Testis (tissue), 3 donors: ENCODE measurements around the gene ARHGEF40. TPM values are rescaled to one million over a fixed set of nuclear protein-coding genes. Genes with fewer than 3 reads are reported as not detected.
A peak's percentile ranks its signal among the peaks of the same experiment; 100 is the strongest.

ENCODE experiments used
- DNase-seq: peaks from one replicate; pipeline ENCODE4 v3.0.0-alpha.2; 2019
- H3K27ac ChIP-seq, 2 donors: fragments of 200-600 bp; sonication (generic); one replicate each; pipeline ENCODE4 v1.5.1; 2019
- H3K27me3 ChIP-seq: fragments of 200-600 bp; sonication (generic); one replicate; pipeline ENCODE4 v1.5.1; 2019
- H3K36me3 ChIP-seq: fragments of 200-600 bp; sonication (generic); one replicate; pipeline ENCODE4 v1.5.1; 2017; ENCODE audit warnings: low read depth; ENCODE audit errors: missing control alignments
- H3K4me1 ChIP-seq: fragments of 200-600 bp; sonication (generic); one replicate; pipeline ENCODE4 v1.5.1; 2019
- H3K4me3 ChIP-seq, 2 donors: fragments of 200-600 bp; sonication (generic); one replicate each; pipeline ENCODE4 v1.5.1; 2017 to 2019
- H3K9me3 ChIP-seq: fragments of 200-600 bp; sonication (generic); one replicate; pipeline ENCODE4 v1.5.1; 2017
- CTCF ChIP-seq, 3 experiments: fragments of 450-650 bp in 2 of 3; fragments of 200-600 bp in 1 of 3; sonication (generic) in 1 of 3; IDR thresholded peaks; one replicate each; pipeline ENCODE4 v1.5.1; 2016 to 2019; ENCODE audit warnings: antibody characterized with exemption in 3 of 3, mild to moderate bottlenecking in 2 of 3, moderate library complexity in 1 of 3
- POLR2A ChIP-seq: fragments of 450-650 bp; IDR thresholded peaks from one replicate; pipeline ENCODE4 v1.6.1; 2017; ENCODE audit warnings: antibody characterized with exemption, mild to moderate bottlenecking, moderate library complexity
- WGBS, 2 donors: methylation state at CpG; one replicate each; pipeline ENCODE4 v1.1.5; 2018; 5-methylcytosine and 5-hydroxymethylcytosine counted together
- intact Hi-C: fragments of 100-400 bp; cut with DNase I; formaldehyde crosslinking; loops from one replicate; pipeline ENCODE4 v1.15.1; 2023; ENCODE audit warnings: low total_unique reads
- polyA plus RNA-seq: library from polyadenylated mRNA; stranded (reverse); fragments of 350-450 nt; fragmentation: Illumina TruSeq; extraction: RNeasy Lipid Tissue Mini Kit (QIAGEN cat#74804); gene quantifications from one replicate; pipeline ENCODE4 v1.2.3, GENCODE V29; 2014; ENCODE audit warnings: low read depth, low replicate concordance; ENCODE audit not compliant: insufficient read depth
- total RNA-seq, 2 donors: library from RNA; depleted of rRNA; stranded (reverse); fragments of >200 nt; gene quantifications; one replicate each; pipeline ENCODE4 v1.2.3, GENCODE V29; 2016

ARHGEF40 gene
- total and polyA plus RNA-seq, 3 donors from 2014 or later = 22.0 to 36.9 (median 30.5) TPM

- Histone ChIP-seq H3K27ac (peak within 1 kb of the TSS; percentile 89 to 94), H3K36me3 (no peaks in the 10 kb centered on the region), H3K4me3 (peak within 1 kb of the TSS; percentile 70 to 71), H3K27me3 (no peaks in the 10 kb centered on the region), H3K9me3 (no peaks in the 10 kb centered on the region), H3K4me1 (peaks cover 33% of the 10 kb centered on the region)
- intact Hi-C loops = loop anchor here (10.0 kb wide), 1 partner anchor 83 kb away; no protein-coding TSS in a partner anchor
- WGBS, 2 donors = 0% methylated on average over 4 to 30 of the region's 90 CpGs
- DNase-seq = peak; percentile 75
- TF ChIP-seq POLR2A (no peak), CTCF (IDR thresholded peaks at IDR 0.05) (no peak)
These were observed 28.2 kb downstream of the ARHGEF40 start, which contains the start of gene ZNF219 for GRCh38 chr14:21098076-21098891. Gene ZNF219 (minus strand): TSS chr14:21098655. CDS start chr14:21093591, 5,064 bp downstream.

GRCh38 chr14:21098892-21099595 lies 28.9 kb downstream of the ARHGEF40 start:
- peak overlapping the region; percentile 89 to 94 for H3K27ac ChIP-seq
- intact Hi-C loops = loop anchor here (10.0 kb wide), 1 partner anchor 84 kb away; no protein-coding TSS in a partner anchor
- no peaks in the 10 kb centered on the region for H3K9me3 ChIP-seq
- H3K4me3 ChIP-seq = peak overlapping the region; percentile 70 to 71
- H3K27me3 ChIP-seq = no peaks in the 10 kb centered on the region
- TF ChIP-seq POLR2A (no peak), CTCF (IDR thresholded peaks at IDR 0.05) (no peak)
- H3K4me1 ChIP-seq = peaks cover 31% of the 10 kb centered on the region
- peak; percentile 48 for DNase-seq
- 5 to 8% methylated on average over 16 of the region's 16 CpGs for WGBS, 2 donors
- no peaks in the 10 kb centered on the region for H3K36me3 ChIP-seq

- TF ChIP-seq POLR2A (no peak), CTCF (IDR thresholded peaks at IDR 0.05) (no peak)
- H3K36me3 ChIP-seq = no peaks in the 10 kb centered on the region
- peak overlapping the region; percentile 89 to 94 for H3K27ac ChIP-seq
- 50% methylated on average over 5 of the region's 5 CpGs for WGBS, 2 donors
- DNase-seq = no peak
- no peaks in the 10 kb centered on the region for H3K27me3 ChIP-seq
- intact Hi-C loops = loop anchor here (10.0 kb wide), 1 partner anchor 85 kb away; no protein-coding TSS in a partner anchor
- H3K9me3 ChIP-seq = no peaks in the 10 kb centered on the region
- no peak overlapping the region for H3K4me3 ChIP-seq
- peaks cover 31% of the 10 kb centered on the region for H3K4me1 ChIP-seq
These were observed 29.5 kb downstream of the ARHGEF40 start for GRCh38 chr14:21099596-21099985.

GRCh38 chr14:21100931-21101330 lies 30.8 kb downstream of the ARHGEF40 start, which contains the start of gene TMEM253:
Gene TMEM253 (plus strand): TSS chr14:21101066. CDS start chr14:21101344, 278 bp downstream.
- WGBS, 2 donors = 84 to 90% methylated on average over 5 of the region's 5 CpGs
- intact Hi-C loops = no loop called here

More at GRCh38 chr14:21100931-21101330, 30.8 kb downstream of the ARHGEF40 start, which contains the start of gene TMEM253:
- peak within 1 kb of the TSS in 1 of 2 donors; percentile 89 for H3K27ac ChIP-seq
- H3K9me3 ChIP-seq = no peaks in the 10 kb centered on the region
- H3K27me3 ChIP-seq = no peaks in the 10 kb centered on the region
- DNase-seq = no peak
- H3K4me3 ChIP-seq = no peak within 1 kb of the TSS
- no peak for TF ChIP-seq POLR2A
- no peak for TF ChIP-seq CTCF (IDR thresholded peaks at IDR 0.05)
- peaks cover 41% of the 10 kb centered on the region for H3K4me1 ChIP-seq
- H3K36me3 ChIP-seq = no peaks in the 10 kb centered on the region
